ENCODE data around the gene TMEM117. TPM values are rescaled to one million over a fixed set of nuclear protein-coding genes. Genes with fewer than 3 reads are reported as not detected.

Gene TMEM117
- total and polyA plus RNA-seq, 2 experiments from 2014 or later, result 18.0 to 21.0 TPM

DNA sequence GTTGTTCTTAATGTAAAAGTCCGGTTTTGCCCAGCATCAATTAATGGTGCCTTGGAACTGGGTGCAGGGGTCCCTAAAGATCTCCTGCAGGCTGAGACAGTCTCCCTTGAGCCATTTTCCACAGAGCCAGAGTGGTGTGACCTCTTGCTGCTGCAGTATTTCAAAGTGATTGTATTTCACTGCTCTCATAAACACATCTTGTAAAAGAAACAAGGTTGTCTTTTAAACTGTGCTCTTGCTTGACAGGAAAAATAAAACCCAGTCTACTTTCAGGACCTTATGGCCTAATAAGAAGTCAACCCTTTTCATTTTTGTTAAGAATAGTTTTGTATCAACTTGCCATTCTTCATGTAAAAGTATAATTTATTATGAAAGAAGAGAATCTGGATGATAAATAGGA is 44.7 kb downstream of the TMEM117 start:
- Histone ChIP-seq H3K36me3 (no peaks in the 10 kb centered on the region), H3K9me3 (ENCODE audit: low read depth) (no peaks in the 10 kb centered on the region), H3K27me3 (no peaks in the 10 kb centered on the region), H3K4me1 (ENCODE audit: low read depth) (peaks cover 17% of the 10 kb centered on the region), H3K27ac (no peak overlapping the region), H3K4me3 (no peak overlapping the region)
- TF ChIP-seq, protein P1, sequence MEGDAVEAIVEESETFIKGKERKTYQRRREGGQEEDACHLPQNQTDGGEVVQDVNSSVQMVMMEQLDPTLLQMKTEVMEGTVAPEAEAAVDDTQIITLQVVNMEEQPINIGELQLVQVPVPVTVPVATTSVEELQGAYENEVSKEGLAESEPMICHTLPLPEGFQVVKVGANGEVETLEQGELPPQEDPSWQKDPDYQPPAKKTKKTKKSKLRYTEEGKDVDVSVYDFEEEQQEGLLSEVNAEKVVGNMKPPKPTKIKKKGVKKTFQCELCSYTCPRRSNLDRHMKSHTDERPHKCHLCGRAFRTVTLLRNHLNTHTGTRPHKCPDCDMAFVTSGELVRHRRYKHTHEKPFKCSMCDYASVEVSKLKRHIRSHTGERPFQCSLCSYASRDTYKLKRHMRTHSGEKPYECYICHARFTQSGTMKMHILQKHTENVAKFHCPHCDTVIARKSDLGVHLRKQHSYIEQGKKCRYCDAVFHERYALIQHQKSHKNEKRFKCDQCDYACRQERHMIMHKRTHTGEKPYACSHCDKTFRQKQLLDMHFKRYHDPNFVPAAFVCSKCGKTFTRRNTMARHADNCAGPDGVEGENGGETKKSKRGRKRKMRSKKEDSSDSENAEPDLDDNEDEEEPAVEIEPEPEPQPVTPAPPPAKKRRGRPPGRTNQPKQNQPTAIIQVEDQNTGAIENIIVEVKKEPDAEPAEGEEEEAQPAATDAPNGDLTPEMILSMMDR (IDR thresholded peaks at IDR 0.05; ENCODE audit: low read depth, low read length), result no peak
- no peak for DNase-seq (ENCODE audit: low read depth in 1 of 2, low spot score in 1 of 2)

DNA sequence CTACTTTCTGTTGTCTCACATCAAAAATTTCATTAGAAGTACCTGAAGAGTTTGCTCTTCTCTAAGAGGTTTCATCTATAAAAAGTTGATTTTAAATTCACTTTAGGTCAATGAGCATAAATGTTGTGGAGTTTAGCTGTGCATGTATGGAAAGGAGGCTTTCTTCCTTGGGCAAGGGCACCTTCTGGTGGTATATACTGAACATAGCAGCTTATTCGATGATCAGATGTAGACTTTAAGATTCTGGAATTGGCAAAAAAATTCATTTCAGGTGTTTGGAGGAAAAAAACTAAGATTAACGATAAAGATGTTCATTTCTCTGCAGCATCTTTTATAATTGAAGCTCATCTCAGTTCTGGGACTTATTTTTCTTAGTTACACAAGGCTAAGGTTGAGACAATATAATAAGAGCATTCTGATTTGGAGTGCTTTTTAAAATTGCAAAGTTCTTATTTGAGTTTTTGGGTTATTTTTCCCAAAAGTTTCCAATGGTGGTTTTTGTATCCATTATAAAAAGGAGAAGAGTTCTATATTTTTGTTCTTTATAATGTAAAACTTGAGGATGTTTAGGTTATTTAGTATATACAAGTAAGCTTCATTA is 46.8 kb downstream of the TMEM117 start:
- no peaks in the 10 kb centered on the region for H3K36me3 ChIP-seq
- H3K4me3 ChIP-seq, result no peak overlapping the region
- peak; percentile 62 to 77 for DNase-seq (ENCODE audit: low read depth in 1 of 2, low spot score in 1 of 2)
- peaks cover 17% of the 10 kb centered on the region for H3K4me1 ChIP-seq (ENCODE audit: low read depth)
- H3K27me3 ChIP-seq, result no peaks in the 10 kb centered on the region
- H3K27ac ChIP-seq, result no peak overlapping the region
- TF ChIP-seq, protein P1 (IDR thresholded peaks at IDR 0.05; ENCODE audit: low read depth, low read length), result peak; percentile 89
- no peaks in the 10 kb centered on the region for H3K9me3 ChIP-seq (ENCODE audit: low read depth)

DNA sequence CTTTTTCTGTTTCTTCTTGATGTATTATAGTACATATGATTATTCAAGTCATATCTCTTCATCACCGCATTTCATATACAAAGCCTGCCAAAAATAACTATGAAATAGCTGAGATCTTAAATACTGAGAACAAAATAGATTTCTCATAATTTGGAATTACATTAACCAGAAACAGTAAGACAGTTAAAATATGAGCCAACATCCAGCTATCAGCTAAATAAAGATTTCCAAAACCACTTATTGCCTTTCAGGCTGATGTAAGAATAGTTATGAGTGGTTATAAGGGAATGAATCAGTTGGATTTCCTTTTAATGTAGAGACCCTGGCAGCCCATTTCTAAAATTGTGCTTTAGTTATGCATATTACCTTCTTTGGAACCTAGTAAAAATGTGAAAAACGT is 47.4 kb downstream of the TMEM117 start:
- TF ChIP-seq, protein P1 (IDR thresholded peaks at IDR 0.05; ENCODE audit: low read depth, low read length), result no peak
- H3K4me3 ChIP-seq, result no peak overlapping the region
- no peak for DNase-seq (ENCODE audit: low read depth in 1 of 2, low spot score in 1 of 2)

DNA sequence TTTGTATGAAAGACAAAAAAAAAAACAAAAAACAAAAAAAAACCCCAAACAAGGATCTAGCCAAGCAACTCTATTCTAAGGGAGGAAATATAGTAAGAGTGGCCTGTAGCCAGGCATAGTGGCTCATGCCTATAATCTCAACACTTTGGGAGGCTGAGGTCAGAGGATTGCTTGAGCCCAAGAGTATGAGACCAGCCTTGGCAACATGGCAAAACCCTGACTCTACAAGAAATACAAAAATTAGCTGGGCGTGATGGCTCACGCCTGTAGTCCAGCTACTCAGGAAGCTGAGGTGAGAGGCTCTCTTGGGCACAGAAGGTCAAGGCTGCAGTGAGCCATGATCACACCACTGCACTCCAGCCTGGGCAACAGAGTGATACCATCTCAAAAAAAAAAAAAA is 47.9 kb downstream of the TMEM117 start:
- no peaks in the 10 kb centered on the region for H3K27me3 ChIP-seq
- no peaks in the 10 kb centered on the region for H3K9me3 ChIP-seq (ENCODE audit: low read depth)
- H3K27ac ChIP-seq, result no peak overlapping the region
- H3K36me3 ChIP-seq, result no peaks in the 10 kb centered on the region
- DNase-seq (ENCODE audit: low read depth in 1 of 2, low spot score in 1 of 2), result no peak
- TF ChIP-seq, protein P1 (IDR thresholded peaks at IDR 0.05; ENCODE audit: low read depth, low read length), result no peak
- H3K4me3 ChIP-seq, result no peak overlapping the region
- H3K4me1 ChIP-seq (ENCODE audit: low read depth), result peaks cover 17% of the 10 kb centered on the region

More for the DNA sequence above, 47.4 kb downstream of the TMEM117 start:
- Histone ChIP-seq H3K9me3 (ENCODE audit: low read depth) (no peaks in the 10 kb centered on the region), H3K27me3 (no peaks in the 10 kb centered on the region), H3K27ac (no peak overlapping the region), H3K4me1 (ENCODE audit: low read depth) (peaks cover 17% of the 10 kb centered on the region), H3K36me3 (no peaks in the 10 kb centered on the region)

DNA sequence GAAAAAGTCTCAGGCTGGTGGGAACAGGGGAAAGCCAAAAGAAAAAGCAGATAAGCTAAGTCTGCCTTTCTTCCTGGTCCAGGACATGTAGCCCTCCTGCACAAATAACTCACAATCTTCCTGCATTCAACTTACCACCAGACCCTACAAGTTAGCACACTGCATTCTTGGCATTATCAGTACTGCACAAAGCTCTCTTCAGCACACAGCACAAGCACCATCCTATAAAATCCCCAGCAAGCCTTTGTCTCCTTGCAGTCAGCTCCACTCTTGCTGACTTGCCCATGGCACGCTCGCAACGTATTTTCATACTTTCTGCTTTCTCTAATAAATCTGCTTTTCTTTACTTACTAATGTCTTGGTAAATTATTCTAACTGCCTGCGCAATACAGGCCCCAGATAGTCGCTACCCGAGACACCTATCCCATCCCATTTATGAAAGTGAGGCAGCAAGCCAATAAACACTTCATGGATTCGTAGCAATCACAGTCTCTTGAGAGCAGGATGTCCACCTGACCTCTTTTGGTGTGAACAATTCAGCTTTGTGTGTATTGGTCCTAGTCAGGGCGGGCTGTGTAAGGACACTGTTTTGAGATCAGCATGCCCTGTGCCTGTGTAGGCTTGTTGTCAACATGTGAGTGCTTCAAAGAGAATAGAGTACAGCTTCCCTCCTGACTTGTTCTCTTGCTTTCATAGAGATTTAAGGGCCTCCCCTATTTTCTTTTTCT is 49.0 kb downstream of the TMEM117 start:
- peak overlapping the region; percentile 20 for H3K27ac ChIP-seq
- H3K4me1 ChIP-seq (ENCODE audit: low read depth), result peaks cover 12% of the 10 kb centered on the region
- no peaks in the 10 kb centered on the region for H3K27me3 ChIP-seq
- TF ChIP-seq, protein P1 (IDR thresholded peaks at IDR 0.05; ENCODE audit: low read depth, low read length), result no peak
- no peaks in the 10 kb centered on the region for H3K36me3 ChIP-seq
- no peak overlapping the region for H3K4me3 ChIP-seq
- H3K9me3 ChIP-seq (ENCODE audit: low read depth), result no peaks in the 10 kb centered on the region
- peak in 1 of 2 donors; percentile 35 for DNase-seq (ENCODE audit: low read depth in 1 of 2, low spot score in 1 of 2)

Data from cardiac muscle cell (in vitro differentiated cells and primary cell).